IMR-90 (cell line): Measurements from ENCODE around the gene OST4. TPM values are rescaled to one million over a fixed set of nuclear protein-coding genes. Genes with fewer than 3 reads are reported as not detected.

Experiments used
- ATAC-seq: fragments of 200-7000 bp; cut with Tn5 transposase; 2 replicates; pipeline ENCODE4 v1.9.1; 2020; ENCODE audit warnings: low read depth, mild to moderate bottlenecking, moderate library complexity
- BruUV-seq: library from RNA; stranded (reverse); fragments of 400-500 nt; replicated peaks from 2 replicates; lab custom pipeline; 2021; lab: Mats Ljungman, UMichigan
- CTCF ChIA-PET: fragments of 300-600 bp; formaldehyde crosslinking; extraction: SDS; loops from one replicate; lab custom pipeline; 2021; ENCODE audit warnings: antibody characterized with exemption; lab: Yijun Ruan, JAX
- POLR2A ChIA-PET: fragments of 300-600 bp; sonication (Branson Sonifier 250); formaldehyde crosslinking; loops from one replicate; lab custom pipeline; 2022; ENCODE audit warnings: antibody characterized with exemption; ENCODE audit not compliant: unreplicated experiment; lab: Charles Lee
- DNase-seq: peaks from one replicate; pipeline ENCODE4 v3.0.0; 2013
- H2AFZ ChIP-seq: replicated peaks from 2 replicates; pipeline ENCODE3; 2013; ENCODE audit warnings: low read length, mild to moderate bottlenecking; ENCODE audit not compliant: poor library complexity
- H2AK5ac ChIP-seq: 2 replicates; pipeline ENCODE4 v1.6.1; 2013; ENCODE audit warnings: low read depth, low read length, inconsistent platforms
- H2AK9ac ChIP-seq: replicated peaks from 2 replicates; pipeline ENCODE3; 2013; ENCODE audit warnings: mild to moderate bottlenecking, low read depth, low read length, moderate library complexity; ENCODE audit not compliant: poor library complexity
- H2BK120ac ChIP-seq: 2 replicates; pipeline ENCODE4 v1.6.1; 2013; ENCODE audit warnings: low read depth, low read length, inconsistent platforms
- H2BK15ac ChIP-seq: 3 replicates; pipeline ENCODE4 v1.6.1; 2013; ENCODE audit warnings: low read depth, low read length, inconsistent platforms
- H2BK20ac ChIP-seq: 2 replicates; pipeline ENCODE4 v1.6.1; 2013; ENCODE audit warnings: low read depth, mild to moderate bottlenecking, inconsistent platforms, low read length, moderate library complexity
- H2BK5ac ChIP-seq: 2 replicates; pipeline ENCODE4 v1.6.1; 2013; ENCODE audit warnings: mild to moderate bottlenecking, low read depth, low read length, inconsistent platforms; ENCODE audit not compliant: poor library complexity, severe bottlenecking
- H3K14ac ChIP-seq: replicated peaks from 2 replicates; pipeline ENCODE4 v1.6.1; 2013; ENCODE audit warnings: low read depth, low read length, inconsistent platforms
- H3K18ac ChIP-seq: 2 replicates; pipeline ENCODE4 v1.6.1; 2013; ENCODE audit warnings: low read depth, low read length, control low read depth
- H3K23ac ChIP-seq: 2 replicates; pipeline ENCODE4 v1.6.1; 2013; ENCODE audit warnings: low read depth, low read length, inconsistent platforms
- H3K27ac ChIP-seq: 2 replicates; pipeline ENCODE4 v1.5.1; 2013; ENCODE audit warnings: mild to moderate bottlenecking, control low read depth, low read length; ENCODE audit not compliant: insufficient read depth
- H3K27me3 ChIP-seq: 2 replicates; pipeline ENCODE4 v1.6.1; 2013; ENCODE audit warnings: low read length; ENCODE audit not compliant: control insufficient read depth, insufficient read depth
- H3K36me3 ChIP-seq: 2 replicates; pipeline ENCODE4 v1.6.1; 2013; ENCODE audit warnings: low read length, mixed read lengths; ENCODE audit not compliant: control insufficient read depth, insufficient read depth
- H3K4ac ChIP-seq: 2 replicates; pipeline ENCODE4 v1.6.1; 2013; ENCODE audit warnings: low read depth, low read length, inconsistent platforms
- H3K4me1 ChIP-seq: 2 replicates; pipeline ENCODE4 v1.6.1; 2013; ENCODE audit warnings: low read length, mixed read lengths; ENCODE audit not compliant: control insufficient read depth, insufficient read depth
- H3K4me2 ChIP-seq: 2 replicates; pipeline ENCODE4 v1.6.1; 2013; ENCODE audit warnings: low read depth, mild to moderate bottlenecking, control low read depth, low read length, moderate library complexity
- H3K4me3 ChIP-seq: 2 replicates; pipeline ENCODE4 v1.5.1; 2013; ENCODE audit warnings: low read depth, mild to moderate bottlenecking, control low read depth, low read length, moderate library complexity; ENCODE audit not compliant: insufficient read depth
- H3K56ac ChIP-seq: 2 replicates; pipeline ENCODE4 v1.6.1; 2013; ENCODE audit warnings: low read length, inconsistent platforms; ENCODE audit not compliant: insufficient read depth; ENCODE audit errors: extremely low read depth
- H3K79me1 ChIP-seq, 2 experiments: 2 replicates each; pipeline ENCODE4 v1.6.1; 2013; ENCODE audit warnings: low read length in 2 of 2, inconsistent platforms in 1 of 2, low read depth in 1 of 2
- H3K9ac ChIP-seq: 2 replicates; pipeline ENCODE4 v1.6.1; 2013; ENCODE audit warnings: low read depth, low read length, control low read depth
- H3K9me1 ChIP-seq: 2 replicates; pipeline ENCODE4 v1.6.1; 2013; ENCODE audit warnings: low read length, inconsistent platforms; ENCODE audit not compliant: insufficient read depth
- H3K9me3 ChIP-seq: 2 replicates; pipeline ENCODE4 v1.6.1; 2013; ENCODE audit warnings: low read length; ENCODE audit not compliant: control insufficient read depth, insufficient read depth
- H4K20me1 ChIP-seq: 2 replicates; pipeline ENCODE4 v1.6.1; 2013; ENCODE audit warnings: low read length, inconsistent platforms; ENCODE audit not compliant: insufficient read depth
- H4K5ac ChIP-seq: 2 replicates; pipeline ENCODE4 v1.6.1; 2013; ENCODE audit warnings: mild to moderate bottlenecking, low read depth, low read length, control low read depth
- H4K8ac ChIP-seq, 2 experiments: 2 replicates each; pipeline ENCODE4 v1.6.1; 2013; ENCODE audit warnings: low read depth in 2 of 2, low read length in 2 of 2, control low read depth in 1 of 2, inconsistent platforms in 1 of 2
- H4K91ac ChIP-seq: 2 replicates; pipeline ENCODE4 v1.6.1; 2013; ENCODE audit warnings: low read depth, low read length, inconsistent platforms; ENCODE audit not compliant: insufficient read depth
- CEBPB ChIP-seq: IDR thresholded peaks from 2 replicates; pipeline ENCODE4 v1.6.1; 2012; ENCODE audit warnings: low read depth, low read length, improper control_type of control experiment
- CTCF ChIP-seq: conservative IDR thresholded peaks from 2 replicates; pipeline ENCODE4 v1.5.1; 2012; ENCODE audit warnings: mild to moderate bottlenecking, low read depth, low read length, improper control_type of control experiment
- ELK1 ChIP-seq: fragments of 150-350 bp; IDR thresholded peaks from 2 replicates; pipeline ENCODE4 v1.6.1; 2016; ENCODE audit warnings: low read depth, mild to moderate bottlenecking, low read length, moderate library complexity, borderline replicate concordance
- FOS ChIP-seq: fragments of 150-350 bp; IDR thresholded peaks from 2 replicates; pipeline ENCODE4 v1.6.1; 2016; ENCODE audit warnings: low read depth, low read length
- MAFK ChIP-seq: IDR thresholded peaks from 2 replicates; pipeline ENCODE4 v1.6.1; 2012; ENCODE audit warnings: low read depth, low read length, improper control_type of control experiment
- MAZ ChIP-seq: IDR thresholded peaks from 2 replicates; pipeline ENCODE4 v1.6.1; 2012; ENCODE audit warnings: low read depth, mild to moderate bottlenecking, low read length, improper control_type of control experiment, moderate library complexity, borderline replicate concordance
- MXI1 ChIP-seq: IDR thresholded peaks from 2 replicates; pipeline ENCODE4 v1.6.1; 2012; ENCODE audit warnings: low read depth, mild to moderate bottlenecking, low read length, moderate library complexity, borderline replicate concordance
- NFE2L2 ChIP-seq: fragments of 150-350 bp; IDR thresholded peaks from 2 replicates; pipeline ENCODE4 v1.6.1; 2016; ENCODE audit warnings: low read depth, mild to moderate bottlenecking, low read length
- POLR2A ChIP-seq: IDR thresholded peaks from 2 replicates; pipeline ENCODE4 v1.6.1; 2012; ENCODE audit warnings: mild to moderate bottlenecking, low read depth, low read length
- RAD21 ChIP-seq: IDR thresholded peaks from 2 replicates; pipeline ENCODE4 v1.6.1; 2012; ENCODE audit warnings: low read length, improper control_type of control experiment
- USF2 ChIP-seq: fragments of 150-350 bp; IDR thresholded peaks from 2 replicates; pipeline ENCODE4 v1.6.1; 2017; ENCODE audit warnings: mild to moderate bottlenecking, antibody characterized with exemption, low read length, low read depth
- WGBS, 2 experiments: methylation state at CpG; one replicate each; pipeline versions ENCODE4 v1.1.5 to v1.1.7; 2013; ENCODE audit warnings: missing lambda C conversion rate in 2 of 2; ENCODE audit not compliant: insufficient read length in 1 of 2; ENCODE audit errors: extremely low coverage in 2 of 2; 5-methylcytosine and 5-hydroxymethylcytosine counted together
- dilution Hi-C: fragments of 300-500 bp; cut with HindIII; formaldehyde crosslinking; loops from one replicate; pipeline ENCODE4 v1.14.3; 2018; ENCODE audit warnings: low sequenced_read_pairs; ENCODE audit not compliant: unreplicated experiment
- in situ Hi-C: fragments of 300-500 bp; cut with MboI; formaldehyde crosslinking; loops from 3 replicates; pipeline ENCODE4 v1.14.3; 2019; ENCODE audit warnings: low sequenced_read_pairs, inconsistent platforms, mixed read lengths
- intact Hi-C: fragments of 100-400 bp; cut with micrococcal nuclease; formaldehyde crosslinking; loops from 2 replicates; pipeline ENCODE4 v1.10.0; 2022
- polyA plus RNA-seq, 3 experiments: library from polyadenylated mRNA; depleted of rRNA; stranded (reverse); fragments of >200 nt; gene quantifications; 2 replicates each; pipeline ENCODE4 v1.2.3, GENCODE V29; 2012; ENCODE audit warnings: low replicate concordance in 1 of 3
- total RNA-seq: library from RNA; depleted of rRNA; stranded (reverse); fragments of >200 nt; gene quantifications from 2 replicates; pipeline ENCODE4 v1.2.3, GENCODE V29; 2012

The OST4 gene
- total and polyA plus RNA-seq, 2 of the 4 experiments (the other 2 are of a cell fraction): 386 to 806 TPM

- peaks cover 12% of the 10 kb centered on the region; the same call in 1 of the 2 replicates for H3K9me1 ChIP-seq
- intact Hi-C loops (loop anchor here (5.0 kb wide), 1 partner anchor 113 kb away; no protein-coding TSS in a partner anchor), dilution Hi-C loops (no loop called here), in situ Hi-C loops (no loop called here)
- H3K36me3 ChIP-seq: peaks cover 2% of the 10 kb centered on the region
- H3K14ac ChIP-seq: peak overlapping the region; percentile 50; the same call in 1 of the 2 replicates
- H3K23ac ChIP-seq: peak overlapping the region; percentile 61; the same call in 1 of the 2 replicates
- peak overlapping the region; percentile 85; the same call in 1 of the 2 replicates for H2AK5ac ChIP-seq
- WGBS, 2 experiments: 20% methylated on average over 2 of the region's 4 CpGs; no CpG with 5 or more reads in 1 of the 2 experiments
- peaks cover 30% of the 10 kb centered on the region for H3K4me1 ChIP-seq
- ChIA-PET POLR2A (no interaction called here), CTCF (no interaction called here)
- H4K91ac ChIP-seq: peak overlapping the region; percentile 59
- H3K4me3 ChIP-seq: no peak overlapping the region
- H2BK20ac ChIP-seq: peak overlapping the region; percentile 68; the same call in 1 of the 2 replicates
- no peaks in the 10 kb centered on the region for H4K20me1 ChIP-seq
- no peak overlapping the region for H3K4me2 ChIP-seq
- H4K5ac ChIP-seq: peak overlapping the region; percentile 3
- H3K4ac ChIP-seq: peak overlapping the region; percentile 76
- peak overlapping the region; percentile 72 for H2BK120ac ChIP-seq
- peaks cover 6 to 33% of the 10 kb centered on the region in 2 experiments for H3K79me1 ChIP-seq
- H3K9me3 ChIP-seq: no peaks in the 10 kb centered on the region
- no peaks in the 10 kb centered on the region for H3K27me3 ChIP-seq
- peak overlapping the region; percentile 35 for H2AFZ ChIP-seq
- TF ChIP-seq NFE2L2: no peak
- no peak for TF ChIP-seq POLR2A
- no peak for TF ChIP-seq MAZ
- TF ChIP-seq MAFK: no peak
- no peak for TF ChIP-seq ELK1
- no peak for TF ChIP-seq USF2
- no peak for TF ChIP-seq RAD21
- no peak for TF ChIP-seq MXI1
- TF ChIP-seq CTCF: no peak
- TF ChIP-seq FOS: no peak
- no peak for TF ChIP-seq CEBPB
- BruUV-seq: no TSS peak
- no peak overlapping the region for H3K56ac ChIP-seq
- H3K27ac ChIP-seq: peak overlapping the region; percentile 31; the same call in 1 of the 2 replicates
- ATAC-seq (no peak), DNase-seq (peak; percentile 26)
- H2BK15ac ChIP-seq: peak overlapping the region; percentile 19; the same call in 1 of the 3 replicates
- H3K9ac ChIP-seq: peak overlapping the region; percentile 18; the same call in 1 of the 2 replicates
- peak overlapping the region; percentile 11; the same call in 1 of the 2 replicates for H3K18ac ChIP-seq
- peak overlapping the region; percentile 44 for H2AK9ac ChIP-seq
- no peak overlapping the region for H2BK5ac ChIP-seq
- peak overlapping the region in 1 of 2 experiments; percentile 30; a peak in 1 of 4 replicates for H4K8ac ChIP-seq
Observed at GRCh38 chr2:27074738-27075565, 3.5 kb upstream of the OST4 start.
